C4-2B (cell line): ENCODE measurements around the gene GRIA1.

Experiments
- H3K27ac ChIP-seq: fragments of 450-650 bp; 2 replicates; pipeline ENCODE4 v1.5.1; 2017
- CTCF ChIP-seq: fragments of 450-650 bp; conservative IDR thresholded peaks from 2 replicates; pipeline ENCODE4 v1.5.1; 2017; ENCODE audit warnings: mild to moderate bottlenecking
- ZFX ChIP-seq: fragments of 450-650 bp; IDR thresholded peaks from 2 replicates; pipeline ENCODE4 v1.6.1; 2017

GRIA1 gene

GRCh38 chr5:153460421-153460820 is 30.0 kb upstream of the GRIA1 start:
- H3K27ac ChIP-seq = no peak overlapping the region
- TF ChIP-seq CTCF = no peak
- TF ChIP-seq ZFX = no peak

GRCh38 chr5:153461341-153461740 is 29.1 kb upstream of the GRIA1 start:
- no peak overlapping the region for H3K27ac ChIP-seq
- no peak for TF ChIP-seq ZFX
- TF ChIP-seq CTCF = no peak

GRCh38 chr5:153463806-153464205 is 26.7 kb upstream of the GRIA1 start:
- H3K27ac ChIP-seq = no peak overlapping the region
- no peak for TF ChIP-seq ZFX
- no peak for TF ChIP-seq CTCF

- H3K27ac ChIP-seq = no peak overlapping the region
- TF ChIP-seq ZFX (no peak), CTCF (no peak)
These were observed 22.9 kb upstream of the GRIA1 start for GRCh38 chr5:153467546-153467945.

- TF ChIP-seq ZFX = no peak
- TF ChIP-seq CTCF = no peak
- H3K27ac ChIP-seq = no peak overlapping the region
These were observed 21.0 kb upstream of the GRIA1 start for GRCh38 chr5:153469423-153469822.

GRCh38 chr5:153470736-153471135 is 19.7 kb upstream of the GRIA1 start:
- no peak overlapping the region for H3K27ac ChIP-seq
- TF ChIP-seq CTCF (no peak), ZFX (no peak)

- no peak for TF ChIP-seq ZFX
- TF ChIP-seq CTCF = no peak
- H3K27ac ChIP-seq = no peak overlapping the region
These were observed 13.7 kb upstream of the GRIA1 start for GRCh38 chr5:153476767-153477166.

GRCh38 chr5:153480401-153480800 is 10.1 kb upstream of the GRIA1 start:
- no peak for TF ChIP-seq CTCF
- no peak for TF ChIP-seq ZFX
- no peak overlapping the region for H3K27ac ChIP-seq
